ENCODE data around the gene EXTL2. TPM values are rescaled to one million over a fixed set of nuclear protein-coding genes. Genes with fewer than 3 reads are reported as not detected.
A peak's percentile ranks its signal among the peaks of the same experiment; 100 is the strongest.

Gene EXTL2
- total RNA-seq, 4 donors from 2014 or later: 11.1 to 17.5 (median 13.5) TPM

DNA sequence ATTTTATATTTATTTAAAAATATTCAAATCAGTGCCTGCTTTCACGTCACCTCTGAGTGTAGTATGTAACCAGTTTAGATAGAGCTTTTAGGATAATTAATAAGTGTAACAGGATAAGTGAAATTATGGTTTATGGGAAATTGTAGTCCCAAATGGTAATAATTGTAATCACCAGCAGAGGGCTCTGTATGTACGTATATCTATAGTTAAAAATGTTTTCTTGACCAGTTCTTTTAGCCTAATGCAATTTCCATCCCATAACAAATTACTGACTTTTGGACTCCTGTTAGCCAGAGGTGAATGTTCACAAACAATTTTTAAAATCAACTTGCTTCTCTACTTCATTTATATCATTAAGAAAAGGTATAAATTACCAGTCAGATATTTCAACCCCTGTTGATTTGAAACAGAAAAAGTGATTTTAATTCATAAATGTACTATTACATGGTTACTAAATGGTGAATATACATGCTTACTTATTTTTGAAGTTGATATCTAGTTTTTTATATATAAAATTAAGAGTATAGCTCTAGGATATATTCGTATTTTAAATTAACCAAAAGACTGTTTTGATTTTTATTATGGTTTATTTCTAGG, 26.6 kb upstream of the EXTL2 start:
- H3K27ac ChIP-seq: no peak overlapping the region
- 42 to 43% methylated on average over 3 of the region's 3 CpGs for WGBS, 2 donors
- peaks cover 0 to 6% (median 0%) of the 10 kb centered on the region in 4 donors for H3K4me1 ChIP-seq
- TF ChIP-seq EP300 (IDR thresholded peaks at IDR 0.05) (no peak), POLR2A (IDR thresholded peaks at IDR 0.05) (no peak)
- TF ChIP-seq, protein P1, sequence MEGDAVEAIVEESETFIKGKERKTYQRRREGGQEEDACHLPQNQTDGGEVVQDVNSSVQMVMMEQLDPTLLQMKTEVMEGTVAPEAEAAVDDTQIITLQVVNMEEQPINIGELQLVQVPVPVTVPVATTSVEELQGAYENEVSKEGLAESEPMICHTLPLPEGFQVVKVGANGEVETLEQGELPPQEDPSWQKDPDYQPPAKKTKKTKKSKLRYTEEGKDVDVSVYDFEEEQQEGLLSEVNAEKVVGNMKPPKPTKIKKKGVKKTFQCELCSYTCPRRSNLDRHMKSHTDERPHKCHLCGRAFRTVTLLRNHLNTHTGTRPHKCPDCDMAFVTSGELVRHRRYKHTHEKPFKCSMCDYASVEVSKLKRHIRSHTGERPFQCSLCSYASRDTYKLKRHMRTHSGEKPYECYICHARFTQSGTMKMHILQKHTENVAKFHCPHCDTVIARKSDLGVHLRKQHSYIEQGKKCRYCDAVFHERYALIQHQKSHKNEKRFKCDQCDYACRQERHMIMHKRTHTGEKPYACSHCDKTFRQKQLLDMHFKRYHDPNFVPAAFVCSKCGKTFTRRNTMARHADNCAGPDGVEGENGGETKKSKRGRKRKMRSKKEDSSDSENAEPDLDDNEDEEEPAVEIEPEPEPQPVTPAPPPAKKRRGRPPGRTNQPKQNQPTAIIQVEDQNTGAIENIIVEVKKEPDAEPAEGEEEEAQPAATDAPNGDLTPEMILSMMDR (IDR thresholded peaks at IDR 0.05): peak; percentile 48 to 72 (median 62)
- H3K27me3 ChIP-seq: no peaks in the 10 kb centered on the region
- peak in 1 of 2 donors; percentile 61 for DNase-seq (ENCODE audit: low spot score in 2 of 2)
- H3K36me3 ChIP-seq: peaks cover 0 to 49% (median 0%) of the 10 kb centered on the region in 3 donors
- no peak overlapping the region for H3K4me3 ChIP-seq
- H3K9me3 ChIP-seq: no peaks in the 10 kb centered on the region

GRCh38 chr1:100912019-100912418, 17.4 kb upstream of the EXTL2 start:
- no peaks in the 10 kb centered on the region for H3K4me1 ChIP-seq
- no peaks in the 10 kb centered on the region for H3K9me3 ChIP-seq
- no peak for TF ChIP-seq POLR2A (IDR thresholded peaks at IDR 0.05)
- TF ChIP-seq EP300 (IDR thresholded peaks at IDR 0.05): no peak
- TF ChIP-seq, protein P1 (IDR thresholded peaks at IDR 0.05): no peak
- no peak overlapping the region for H3K4me3 ChIP-seq
- H3K36me3 ChIP-seq: peaks cover 0 to 94% (median 3%) of the 10 kb centered on the region in 3 donors
- H3K27me3 ChIP-seq: no peaks in the 10 kb centered on the region
- no peak for DNase-seq (ENCODE audit: low spot score in 2 of 2)
- no peak overlapping the region for H3K27ac ChIP-seq

DNA sequence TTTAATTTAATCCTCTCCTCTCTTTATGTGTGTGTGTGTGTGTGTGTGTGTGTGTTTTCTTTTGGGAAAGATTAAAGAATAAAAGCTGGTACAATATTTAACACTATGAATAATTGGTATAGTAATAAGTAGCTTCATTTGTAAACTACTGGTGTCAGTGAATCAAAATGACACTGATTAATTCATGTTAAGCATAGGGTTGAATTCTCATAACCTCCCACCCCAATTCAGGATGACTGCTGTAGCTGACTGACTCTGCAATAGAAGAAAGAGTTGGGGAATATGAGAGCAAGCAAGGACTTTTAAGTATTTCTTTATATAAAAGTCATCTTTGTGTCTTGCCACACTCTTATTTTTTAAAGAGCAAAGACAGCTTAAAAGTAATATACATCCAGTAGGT, 14.4 kb upstream of the EXTL2 start:
- DNase-seq (ENCODE audit: low spot score in 2 of 2): no peak
- Histone ChIP-seq H3K27ac (no peak overlapping the region), H3K27me3 (no peaks in the 10 kb centered on the region), H3K9me3 (no peaks in the 10 kb centered on the region), H3K4me1 (no peaks in the 10 kb centered on the region), H3K36me3 (peaks cover 0 to 98% (median 3%) of the 10 kb centered on the region in 3 donors), H3K4me3 (no peak overlapping the region)
- TF ChIP-seq, protein P1 (IDR thresholded peaks at IDR 0.05): no peak
- TF ChIP-seq EP300 (IDR thresholded peaks at IDR 0.05) (no peak), POLR2A (IDR thresholded peaks at IDR 0.05) (no peak)

DNA sequence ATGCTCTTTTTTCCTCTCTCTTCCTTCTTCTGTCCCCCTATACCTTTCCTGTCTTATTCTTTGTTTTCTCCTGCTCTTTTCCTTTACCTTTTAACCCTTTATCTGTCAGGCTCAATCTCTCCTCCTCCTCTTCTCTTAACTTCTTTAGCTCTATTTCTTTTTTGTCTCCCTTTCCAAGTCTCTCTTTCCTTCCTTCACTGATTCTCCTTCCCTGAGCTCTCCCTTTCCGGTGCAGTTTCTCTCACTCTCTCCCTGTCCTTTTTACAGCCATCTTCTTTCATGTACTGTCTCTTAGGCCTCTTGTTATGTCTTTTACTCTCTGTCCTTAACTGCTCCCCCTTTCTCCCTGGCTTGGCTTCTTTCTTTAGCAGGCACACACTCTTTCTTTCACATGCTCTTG, 13.2 kb upstream of the EXTL2 start:
- H3K4me1 ChIP-seq: no peaks in the 10 kb centered on the region
- no peak overlapping the region for H3K4me3 ChIP-seq
- no peaks in the 10 kb centered on the region for H3K27me3 ChIP-seq
- 88 to 92% methylated on average over 1 of the region's 1 CpG for WGBS, 2 donors
- TF ChIP-seq EP300 (IDR thresholded peaks at IDR 0.05): no peak
- TF ChIP-seq, protein P1 (IDR thresholded peaks at IDR 0.05): no peak
- no peak for TF ChIP-seq POLR2A (IDR thresholded peaks at IDR 0.05)
- no peak overlapping the region for H3K27ac ChIP-seq
- no peaks in the 10 kb centered on the region for H3K9me3 ChIP-seq
- DNase-seq (ENCODE audit: low spot score in 2 of 2): no peak
- H3K36me3 ChIP-seq: peaks cover 0 to 87% (median 3%) of the 10 kb centered on the region in 3 donors

GRCh38 chr1:100905181-100905580, 10.5 kb upstream of the EXTL2 start:
- Histone ChIP-seq H3K9me3 (no peaks in the 10 kb centered on the region), H3K27ac (no peak overlapping the region), H3K36me3 (peaks cover 0 to 79% (median 0%) of the 10 kb centered on the region in 3 donors), H3K4me1 (no peaks in the 10 kb centered on the region), H3K4me3 (no peak overlapping the region), H3K27me3 (no peaks in the 10 kb centered on the region)
- TF ChIP-seq, protein P1 (IDR thresholded peaks at IDR 0.05): no peak
- TF ChIP-seq POLR2A (IDR thresholded peaks at IDR 0.05) (no peak), EP300 (IDR thresholded peaks at IDR 0.05) (no peak)
- DNase-seq (ENCODE audit: low spot score in 2 of 2): no peak
- WGBS, 2 donors: 96 to 97% methylated on average over 3 of the region's 3 CpGs
